Hematopoietic multipotent progenitor cell treated with erythropoietin and hydrocortisone succinate and interleukin-3 and kit ligand, for 8 days (in vitro differentiated cells): Measurements from ENCODE around the gene PARP16.
"Not testable (repeated sequence)": the region's sequence is repeated elsewhere in the genome, so short reads cannot be mapped to it uniquely, and the experiment has no call there.

ENCODE experiments used
- DNase-seq: peaks from one replicate; pipeline ENCODE4 v3.0.0-alpha.2; 2015

Gene PARP16

GRCh38 chr15:65231306-65231705, 55.4 kb downstream of the PARP16 start:
- DNase-seq, result no peak

GRCh38 chr15:65226901-65227300, 59.8 kb downstream of the PARP16 start:
- DNase-seq, result not testable (repeated sequence)

- DNase-seq, result no peak
Observed at GRCh38 chr15:65226221-65226620, 60.5 kb downstream of the PARP16 start.

- DNase-seq, result no peak
Observed at GRCh38 chr15:65223996-65224395, 62.7 kb downstream of the PARP16 start.

GRCh38 chr15:65222891-65223290, 63.8 kb downstream of the PARP16 start:
- no peak for DNase-seq

- no peak for DNase-seq
Observed at GRCh38 chr15:65221697-65222096, 65.0 kb downstream of the PARP16 start.

GRCh38 chr15:65219137-65219536, 67.5 kb downstream of the PARP16 start:
- no peak for DNase-seq

- peak; percentile 6 for DNase-seq
Observed at GRCh38 chr15:65217526-65218482, 68.9 kb downstream of the PARP16 start.

- DNase-seq, result no peak
Observed at GRCh38 chr15:65215496-65215895, 71.2 kb downstream of the PARP16 start.

GRCh38 chr15:65214010-65214409, 72.7 kb downstream of the PARP16 start:
- no peak for DNase-seq

- no peak for DNase-seq
Observed at GRCh38 chr15:65213241-65213640, 73.4 kb downstream of the PARP16 start.

- DNase-seq, result peak; percentile 49
Observed at GRCh38 chr15:65212097-65212496, 74.6 kb downstream of the PARP16 start.

GRCh38 chr15:65211482-65211982, 75.2 kb downstream of the PARP16 start:
- DNase-seq, result no peak

- DNase-seq, result no peak
Observed at GRCh38 chr15:65210770-65211481, 75.8 kb downstream of the PARP16 start, which contains the start of gene CILP. Gene CILP, minus strand, starts transcription at chr15:65211473. Its CDS starts 1,718 bp downstream, at chr15:65209755.

- DNase-seq, result no peak
Observed at GRCh38 chr15:65209701-65210643, 76.7 kb downstream of the PARP16 start.

GRCh38 chr15:65208647-65209046, 78.0 kb downstream of the PARP16 start:
- DNase-seq, result no peak
